OCI-LY7 (cell line): Measurements from ENCODE around the gene RUVBL2. TPM values are rescaled to one million over a fixed set of nuclear protein-coding genes. Genes with fewer than 3 reads are reported as not detected.

Experiments
- BruUV-seq: library from RNA; stranded (reverse); fragments of 400-500 nt; replicated peaks from 2 replicates; lab custom pipeline; 2021; lab: Mats Ljungman, UMichigan
- CTCF ChIA-PET: fragments of 300-600 bp; sonication (Branson Sonifier 250); formaldehyde crosslinking; loops from one replicate; lab custom pipeline; 2022; ENCODE audit warnings: antibody characterized with exemption; ENCODE audit not compliant: unreplicated experiment; lab: Charles Lee
- POLR2A ChIA-PET: fragments of 300-600 bp; sonication (Branson Sonifier 250); formaldehyde crosslinking; loops from one replicate; lab custom pipeline; 2022; ENCODE audit warnings: antibody characterized with exemption; lab: Charles Lee
- DNase-seq: peaks from one replicate; pipeline ENCODE4 v3.0.0-alpha.2; 2015; ENCODE audit warnings: low spot score
- H2AFZ ChIP-seq: fragments of 200-600 bp; sonication (generic), shearing (Covaris generic); 2 replicates; pipeline ENCODE4 v1.6.1; 2014; ENCODE audit warnings: mild to moderate bottlenecking, antibody characterized with exemption, low read length, moderate library complexity
- H3K27ac ChIP-seq: fragments of 200-600 bp; sonication (generic); 2 replicates; pipeline ENCODE4 v1.5.1; 2014; ENCODE audit warnings: mixed run types, low read depth, mild to moderate bottlenecking, moderate library complexity, low read length, inconsistent platforms; ENCODE audit not compliant: poor library complexity, severe bottlenecking
- H3K36me3 ChIP-seq: fragments of 200-600 bp; sonication (generic); 2 replicates; pipeline ENCODE4 v1.6.1; 2014; ENCODE audit warnings: mild to moderate bottlenecking, antibody characterized with exemption, low read length, moderate library complexity, mixed read lengths; ENCODE audit not compliant: insufficient read depth
- H3K4me1 ChIP-seq: fragments of 200-600 bp; sonication (generic); 2 replicates; pipeline ENCODE4 v1.5.1; 2014; ENCODE audit warnings: mild to moderate bottlenecking, low read length; ENCODE audit not compliant: insufficient read depth, poor library complexity, severe bottlenecking
- H3K4me2 ChIP-seq: fragments of 200-600 bp; sonication (generic); 2 replicates; pipeline ENCODE4 v1.6.1; 2014; ENCODE audit warnings: mild to moderate bottlenecking, low read length
- H3K4me3 ChIP-seq: fragments of 200-600 bp; sonication (generic); 2 replicates; pipeline ENCODE4 v1.5.1; 2014; ENCODE audit warnings: mild to moderate bottlenecking, low read depth, low read length; ENCODE audit not compliant: poor library complexity, severe bottlenecking
- H3K79me2 ChIP-seq: fragments of 200-600 bp; sonication (generic); 2 replicates; pipeline ENCODE4 v1.6.1; 2016; ENCODE audit warnings: low read depth, mild to moderate bottlenecking, low read length, moderate library complexity, mixed read lengths; ENCODE audit not compliant: insufficient read depth
- H3K9me2 ChIP-seq: fragments of 200-600 bp; sonication (generic); 2 replicates; pipeline ENCODE4 v1.6.1; 2016; ENCODE audit warnings: mild to moderate bottlenecking, low read length, mixed read lengths; ENCODE audit not compliant: insufficient read depth
- H3K9me3 ChIP-seq: fragments of 200-600 bp; sonication (generic); 2 replicates; pipeline ENCODE4 v1.6.1; 2014; ENCODE audit warnings: mild to moderate bottlenecking, mixed run types, low read length, mixed read lengths
- H4K20me1 ChIP-seq: fragments of 200-600 bp; sonication (generic); 2 replicates; pipeline ENCODE4 v1.6.1; 2014; ENCODE audit warnings: mild to moderate bottlenecking, antibody characterized with exemption, low read length, moderate library complexity, mixed read lengths; ENCODE audit not compliant: insufficient read depth
- CTCF ChIP-seq: fragments of 200-600 bp; sonication (generic); conservative IDR thresholded peaks from 2 replicates; pipeline ENCODE4 v1.5.1; 2014; ENCODE audit warnings: mild to moderate bottlenecking, antibody characterized with exemption, low read length, moderate library complexity, mixed read lengths
- EZH2phosphoT487 ChIP-seq: fragments of 200-600 bp; sonication (generic); IDR thresholded peaks from 2 replicates; pipeline ENCODE4 v1.6.1; 2018; ENCODE audit warnings: low read depth, borderline replicate concordance, mild to moderate bottlenecking, mixed run types, antibody characterized with exemption, low read length, moderate library complexity, mixed read lengths
- intact Hi-C: fragments of 100-400 bp; cut with micrococcal nuclease; formaldehyde crosslinking; loops from one replicate; pipeline ENCODE4 v1.10.0; 2022; ENCODE audit not compliant: unreplicated experiment
- total RNA-seq, 2 experiments: library from RNA; depleted of rRNA in 1 of 2; stranded (reverse); fragments of >200 nt in 1 of 2; shearing (Covaris generic) in 1 of 2; gene quantifications; 2 replicates each; pipeline ENCODE4 v1.2.3, GENCODE V29; 2014 to 2022

Gene RUVBL2
- total RNA-seq, 2 experiments from 2014 or later = 125 to 265 TPM

GRCh38 chr19:48945817-48946216 lies 47.9 kb upstream of the RUVBL2 start:
- no peak overlapping the region for H3K4me2 ChIP-seq
- no peak overlapping the region for H2AFZ ChIP-seq
- no peaks in the 10 kb centered on the region for H3K4me1 ChIP-seq
- no peak overlapping the region for H3K4me3 ChIP-seq
- TF ChIP-seq CTCF (no peak), EZH2phosphoT487 (no peak)
- ChIA-PET POLR2A (no interaction called here), CTCF (no interaction called here)
- no peaks in the 10 kb centered on the region for H3K79me2 ChIP-seq
- no peaks in the 10 kb centered on the region for H3K9me2 ChIP-seq
- no TSS peak for BruUV-seq
- intact Hi-C loops = no loop called here
- H3K36me3 ChIP-seq = no peaks in the 10 kb centered on the region
- peaks cover 13% of the 10 kb centered on the region for H3K9me3 ChIP-seq
- no peaks in the 10 kb centered on the region for H4K20me1 ChIP-seq
- H3K27ac ChIP-seq = no peak overlapping the region
- DNase-seq = no peak

- Histone ChIP-seq H3K27ac (no peak overlapping the region), H3K4me1 (no peaks in the 10 kb centered on the region), H3K4me3 (no peak overlapping the region), H4K20me1 (no peaks in the 10 kb centered on the region), H3K79me2 (no peaks in the 10 kb centered on the region), H3K4me2 (no peak overlapping the region), H3K9me3 (peaks cover 13% of the 10 kb centered on the region), H3K9me2 (no peaks in the 10 kb centered on the region), H3K36me3 (no peaks in the 10 kb centered on the region), H2AFZ (no peak overlapping the region)
- no TSS peak for BruUV-seq
- ChIA-PET POLR2A (no interaction called here), CTCF (no interaction called here)
- no peak for TF ChIP-seq EZH2phosphoT487
- TF ChIP-seq CTCF = no peak
- no peak for DNase-seq
- intact Hi-C loops = no loop called here
These were observed 47.0 kb upstream of the RUVBL2 start for GRCh38 chr19:48946463-48947257.

- no peak overlapping the region for H2AFZ ChIP-seq
- H4K20me1 ChIP-seq = no peaks in the 10 kb centered on the region
- no peak for TF ChIP-seq EZH2phosphoT487
- H3K4me2 ChIP-seq = no peak overlapping the region
- no TSS peak for BruUV-seq
- no peak overlapping the region for H3K4me3 ChIP-seq
- H3K27ac ChIP-seq = no peak overlapping the region
- intact Hi-C loops = no loop called here
- no peaks in the 10 kb centered on the region for H3K79me2 ChIP-seq
- peaks cover 13% of the 10 kb centered on the region for H3K9me3 ChIP-seq
- H3K36me3 ChIP-seq = no peaks in the 10 kb centered on the region
- no peaks in the 10 kb centered on the region for H3K4me1 ChIP-seq
- CTCF ChIA-PET = no interaction called here
- DNase-seq = no peak
- H3K9me2 ChIP-seq = no peaks in the 10 kb centered on the region
- POLR2A ChIA-PET = no interaction called here
These were observed 46.5 kb upstream of the RUVBL2 start for GRCh38 chr19:48947258-48947542.
